ENCODE measurements around the gene SPEN.
"Not testable (repeated sequence)": the region's sequence is repeated elsewhere in the genome, so short reads cannot be mapped to it uniquely, and the experiment has no call there.

Gene SPEN

GRCh38 chr1:15902882-15903281, 55.4 kb downstream of the SPEN start:
- DNase-seq, result no peak

GRCh38 chr1:15908597-15908996, 61.1 kb downstream of the SPEN start:
- no peak for DNase-seq

DNA sequence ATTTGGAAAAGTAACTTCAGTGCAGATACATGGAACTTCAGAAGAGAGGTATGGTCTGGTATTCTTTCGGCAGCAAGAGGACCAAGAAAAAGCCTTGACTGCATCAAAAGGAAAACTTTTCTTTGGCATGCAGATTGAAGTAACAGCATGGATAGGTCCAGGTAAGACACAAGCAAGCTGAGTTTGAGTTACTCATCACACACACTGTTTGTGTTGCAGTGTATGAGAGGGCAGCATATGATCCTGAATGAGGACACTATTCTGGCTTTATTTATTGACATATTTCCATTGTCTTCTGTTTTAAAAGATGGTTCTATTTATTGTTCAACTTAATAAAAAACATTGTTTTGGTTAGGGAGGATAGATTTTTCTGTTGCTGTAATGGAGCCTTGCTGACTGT, 63.6 kb downstream of the SPEN start:
- no peak for DNase-seq

GRCh38 chr1:15911927-15912326, 64.4 kb downstream of the SPEN start:
- DNase-seq, result no peak

DNA sequence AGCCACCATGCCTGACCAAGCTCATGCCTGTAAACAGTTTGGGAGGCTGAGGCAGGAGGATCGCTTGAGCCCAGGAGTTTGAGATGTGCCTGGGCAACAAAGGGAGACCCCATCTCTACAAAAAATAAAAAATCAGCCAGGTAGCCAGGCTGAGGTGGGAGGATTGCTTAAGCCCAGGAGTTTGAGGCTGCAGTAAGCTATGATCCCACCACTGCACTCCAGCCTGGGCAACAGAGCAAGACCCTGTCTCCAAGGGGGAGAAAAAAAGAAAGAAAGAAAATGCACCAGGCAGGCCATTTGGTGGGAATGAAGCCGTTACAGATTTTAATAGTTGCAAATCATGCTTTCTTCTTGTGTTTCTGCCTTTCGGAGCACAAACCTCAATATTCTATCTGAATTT, 66.1 kb downstream of the SPEN start:
- not testable (repeated sequence) for DNase-seq

GRCh38 chr1:15915991-15916390, 68.5 kb downstream of the SPEN start:
- DNase-seq, result no peak

DNA sequence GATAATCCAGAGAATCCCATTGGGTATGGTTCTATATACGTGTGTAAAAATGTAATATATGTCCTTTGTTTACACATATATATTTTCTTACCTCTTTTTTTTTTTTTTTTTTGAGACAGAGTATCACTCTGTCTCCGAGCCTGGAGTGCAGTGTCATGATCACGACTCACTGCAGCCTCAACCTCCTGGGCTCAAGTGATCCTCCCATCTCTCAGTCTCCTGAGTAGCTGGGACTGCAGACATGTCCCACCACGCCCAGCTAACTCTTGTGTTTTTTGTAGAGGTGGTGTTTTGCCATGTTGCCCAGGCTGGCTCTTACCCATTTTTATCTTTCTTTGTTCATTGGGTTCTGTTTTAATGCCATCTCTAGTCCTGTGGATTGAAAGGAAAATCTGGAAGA, 68.9 kb downstream of the SPEN start:
- no peak for DNase-seq

DNA sequence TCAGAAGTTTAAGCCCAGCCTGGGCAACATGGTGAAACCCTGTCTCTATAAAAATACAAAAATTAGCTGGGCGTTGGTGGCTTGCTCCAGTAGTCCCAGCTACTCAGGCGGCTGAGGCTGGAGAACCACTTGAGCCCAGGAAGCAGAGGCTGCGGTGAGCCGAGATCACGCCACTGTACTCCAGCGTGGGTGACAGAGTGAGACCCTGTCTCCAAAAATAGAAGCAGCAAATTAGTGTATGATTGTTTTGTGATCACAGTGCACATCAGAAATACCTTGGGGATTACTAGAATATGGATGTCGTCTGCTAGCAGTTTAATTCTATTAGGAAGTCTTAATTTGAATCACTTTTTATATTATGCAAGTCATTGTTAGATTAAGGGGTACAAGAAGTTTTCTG, 69.4 kb downstream of the SPEN start:
- DNase-seq, result no peak

DNA sequence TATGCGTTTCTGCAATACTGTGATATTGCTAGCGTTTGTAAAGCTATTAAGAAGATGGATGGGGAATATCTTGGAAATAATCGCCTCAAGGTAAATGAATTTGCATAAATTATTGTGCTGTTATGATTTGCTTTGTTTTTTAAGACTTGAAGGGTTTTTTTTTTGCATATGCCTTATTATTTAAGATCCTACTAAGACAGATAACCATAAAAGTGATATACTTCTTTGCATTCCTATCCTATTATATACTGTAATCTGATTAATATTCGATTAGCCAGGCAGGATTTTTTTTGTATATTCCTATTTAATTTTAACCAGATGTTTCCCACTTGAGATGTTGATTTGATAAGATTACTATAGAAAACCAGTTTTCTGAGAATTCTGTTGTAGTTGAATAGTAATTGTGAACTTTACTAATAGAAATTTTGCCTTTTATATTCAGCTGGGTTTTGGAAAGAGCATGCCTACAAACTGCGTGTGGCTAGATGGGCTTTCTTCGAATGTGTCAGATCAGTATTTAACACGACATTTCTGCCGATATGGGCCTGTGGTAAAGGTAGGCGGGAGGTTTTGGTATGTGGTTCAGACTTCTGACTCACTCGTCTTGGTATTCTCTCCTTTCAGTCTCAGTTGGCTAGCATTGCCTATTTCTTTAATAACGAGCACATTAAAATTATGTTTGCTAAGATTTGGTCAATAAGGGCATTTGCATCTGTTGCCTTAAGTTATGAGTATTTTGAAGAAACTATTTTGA, 71.6 kb downstream of the SPEN start:
- no peak for DNase-seq

- DNase-seq, result no peak
Observed at GRCh38 chr1:15923241-15923640, 75.7 kb downstream of the SPEN start.

DNA sequence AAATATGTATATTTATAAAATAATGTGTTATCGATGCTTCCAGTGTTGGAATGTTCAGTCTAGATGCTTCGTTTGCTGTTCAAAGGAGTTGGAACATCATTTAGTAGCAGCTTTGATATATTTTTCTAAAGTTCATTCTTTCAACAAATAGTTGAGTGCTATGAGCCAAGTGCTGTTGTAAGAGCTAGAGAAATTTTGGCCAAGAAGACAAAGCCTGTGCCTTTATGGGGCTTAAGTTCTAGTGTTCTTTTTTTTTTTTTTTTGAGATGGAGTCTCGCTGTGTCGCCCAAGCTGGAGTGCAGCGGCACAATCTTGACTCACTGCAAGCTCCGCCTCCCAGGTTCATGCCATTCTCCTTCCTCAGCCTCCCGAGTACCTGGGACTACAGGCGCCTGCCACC, 78.9 kb downstream of the SPEN start:
- DNase-seq, result not testable (repeated sequence)

DNA sequence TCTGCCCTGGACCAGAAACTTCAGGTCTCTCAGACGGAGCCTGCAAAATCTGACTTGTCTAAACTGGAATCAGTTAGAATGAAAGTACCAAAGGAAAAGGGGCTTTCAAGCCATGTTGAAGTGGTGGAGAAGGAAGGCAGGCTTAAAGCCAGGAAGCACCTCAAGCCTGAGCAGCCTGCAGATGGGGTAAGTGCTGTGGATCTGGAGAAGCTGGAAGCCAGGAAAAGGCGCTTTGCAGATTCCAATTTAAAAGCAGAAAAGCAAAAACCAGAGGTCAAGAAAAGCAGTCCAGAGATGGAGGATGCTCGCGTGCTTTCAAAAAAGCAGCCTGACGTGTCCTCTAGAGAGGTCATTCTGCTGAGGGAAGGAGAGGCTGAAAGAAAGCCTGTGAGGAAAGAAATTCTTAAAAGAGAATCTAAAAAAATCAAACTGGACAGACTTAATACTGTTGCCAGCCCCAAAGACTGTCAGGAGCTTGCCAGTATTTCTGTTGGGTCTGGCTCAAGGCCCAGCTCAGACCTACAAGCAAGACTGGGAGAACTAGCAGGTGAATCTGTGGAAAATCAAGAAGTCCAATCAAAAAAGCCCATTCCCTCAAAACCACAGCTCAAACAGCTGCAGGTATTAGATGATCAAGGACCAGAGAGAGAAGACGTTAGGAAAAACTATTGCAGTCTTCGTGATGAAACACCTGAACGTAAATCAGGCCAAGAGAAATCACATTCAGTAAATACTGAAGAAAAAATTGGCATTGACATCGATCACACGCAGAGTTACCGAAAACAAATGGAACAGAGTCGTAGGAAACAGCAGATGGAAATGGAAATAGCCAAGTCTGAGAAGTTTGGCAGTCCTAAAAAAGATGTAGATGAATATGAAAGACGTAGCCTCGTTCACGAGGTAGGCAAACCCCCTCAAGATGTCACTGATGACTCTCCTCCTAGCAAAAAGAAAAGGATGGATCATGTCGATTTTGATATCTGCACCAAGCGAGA, 81.8 kb downstream of the SPEN start:
- DNase-seq, result no peak

- DNase-seq, result no peak
Observed at GRCh38 chr1:15931401-15931800, 83.9 kb downstream of the SPEN start.

GRCh38 chr1:15931884-15932283, 84.4 kb downstream of the SPEN start:
- no peak for DNase-seq

DNA sequence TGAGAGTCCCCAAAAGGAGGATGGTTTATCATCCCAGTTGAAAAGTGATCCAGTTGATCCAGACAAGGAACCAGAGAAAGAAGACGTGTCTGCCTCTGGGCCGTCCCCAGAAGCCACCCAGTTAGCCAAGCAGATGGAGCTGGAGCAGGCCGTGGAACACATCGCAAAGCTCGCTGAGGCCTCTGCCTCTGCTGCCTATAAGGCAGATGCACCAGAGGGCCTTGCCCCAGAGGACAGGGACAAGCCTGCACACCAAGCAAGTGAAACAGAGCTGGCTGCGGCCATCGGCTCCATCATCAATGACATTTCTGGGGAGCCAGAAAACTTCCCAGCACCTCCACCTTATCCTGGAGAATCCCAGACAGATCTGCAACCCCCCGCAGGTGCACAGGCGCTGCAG, 85.1 kb downstream of the SPEN start:
- DNase-seq, result no peak

GRCh38 chr1:15933684-15934083, 86.2 kb downstream of the SPEN start:
- DNase-seq, result no peak

DNA sequence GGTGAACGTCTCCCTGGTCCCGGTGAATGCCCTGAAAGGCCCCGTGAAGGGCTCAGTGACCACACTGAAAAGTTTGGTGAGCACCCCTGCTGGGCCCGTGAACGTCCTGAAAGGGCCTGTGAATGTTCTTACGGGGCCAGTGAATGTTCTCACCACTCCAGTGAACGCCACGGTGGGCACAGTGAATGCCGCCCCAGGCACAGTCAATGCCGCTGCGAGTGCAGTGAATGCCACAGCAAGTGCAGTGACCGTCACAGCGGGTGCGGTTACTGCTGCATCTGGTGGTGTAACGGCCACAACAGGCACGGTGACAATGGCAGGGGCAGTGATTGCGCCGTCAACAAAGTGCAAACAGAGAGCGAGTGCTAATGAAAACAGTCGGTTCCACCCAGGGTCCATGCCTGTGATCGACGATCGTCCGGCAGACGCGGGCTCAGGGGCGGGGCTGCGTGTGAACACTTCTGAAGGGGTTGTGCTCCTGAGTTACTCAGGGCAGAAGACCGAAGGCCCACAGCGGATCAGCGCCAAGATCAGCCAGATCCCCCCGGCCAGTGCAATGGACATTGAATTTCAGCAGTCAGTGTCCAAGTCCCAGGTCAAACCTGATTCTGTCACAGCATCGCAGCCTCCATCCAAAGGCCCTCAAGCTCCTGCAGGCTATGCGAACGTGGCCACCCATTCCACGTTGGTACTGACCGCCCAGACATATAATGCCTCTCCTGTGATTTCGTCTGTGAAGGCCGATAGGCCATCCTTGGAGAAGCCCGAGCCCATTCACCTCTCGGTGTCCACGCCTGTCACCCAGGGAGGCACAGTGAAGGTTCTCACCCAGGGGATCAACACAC, 86.9 kb downstream of the SPEN start:
- DNase-seq, result no peak

GRCh38 chr1:15935056-15935950, 87.8 kb downstream of the SPEN start:
- no peak for DNase-seq

DNA sequence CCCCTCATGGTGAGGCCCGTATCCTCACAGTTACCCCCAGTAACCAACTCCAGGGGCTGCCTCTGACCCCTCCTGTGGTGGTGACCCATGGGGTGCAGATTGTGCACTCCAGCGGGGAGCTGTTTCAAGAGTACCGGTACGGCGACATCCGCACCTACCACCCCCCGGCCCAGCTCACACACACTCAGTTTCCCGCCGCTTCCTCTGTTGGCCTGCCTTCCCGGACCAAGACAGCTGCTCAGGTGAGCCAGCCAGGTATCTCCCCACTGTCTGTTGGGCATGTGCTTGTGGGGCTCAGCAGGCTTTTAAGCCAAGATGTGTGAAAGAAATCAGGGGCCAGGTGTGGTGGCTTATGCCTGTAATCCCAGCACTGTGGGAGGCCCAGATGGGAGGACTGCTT, 88.5 kb downstream of the SPEN start:
- no peak for DNase-seq

DNA sequence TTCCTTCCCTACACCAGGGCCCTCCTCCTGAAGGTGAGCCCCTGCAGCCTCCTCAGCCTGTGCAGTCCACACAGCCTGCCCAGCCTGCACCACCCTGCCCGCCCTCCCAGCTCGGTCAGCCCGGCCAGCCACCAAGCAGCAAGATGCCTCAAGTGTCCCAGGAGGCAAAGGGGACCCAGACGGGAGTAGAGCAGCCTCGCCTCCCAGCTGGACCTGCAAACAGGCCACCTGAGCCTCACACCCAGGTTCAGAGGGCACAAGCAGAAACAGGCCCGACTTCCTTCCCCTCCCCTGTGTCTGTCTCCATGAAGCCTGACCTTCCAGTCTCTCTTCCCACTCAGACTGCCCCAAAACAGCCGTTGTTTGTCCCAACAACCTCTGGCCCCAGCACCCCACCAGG, 89.6 kb downstream of the SPEN start:
- no peak for DNase-seq

GRCh38 chr1:15937706-15938168, 90.2 kb downstream of the SPEN start:
- no peak for DNase-seq

- no peak for DNase-seq
Observed at GRCh38 chr1:15938628-15939161, 91.2 kb downstream of the SPEN start.

Measured in NCI-H1105 (cell line).